SH-SY5Y (cell line): ENCODE results near the gene SPNS2.

ENCODE experiments used
- GATA2 ChIP-seq: IDR thresholded peaks from 2 replicates; pipeline ENCODE4 v1.6.1; 2011; ENCODE audit warnings: mild to moderate bottlenecking, low read depth, low read length
- GATA3 ChIP-seq: IDR thresholded peaks from 2 replicates; pipeline ENCODE4 v1.6.1; 2011; ENCODE audit warnings: low read depth, mild to moderate bottlenecking, low read length, moderate library complexity

- TF ChIP-seq GATA2 (no peak), GATA3 (no peak)
These were observed 36.4 kb downstream of the SPNS2 start for GRCh38 chr17:4534928-4535666.
